Duodenal mucosa (tissue), 2 donors: ENCODE results near the gene PNMA1.

Experiments
- H3K27ac ChIP-seq: one replicate; pipeline ENCODE4 v1.7.0; 2013; ENCODE audit warnings: low read depth, low read length
- H3K27me3 ChIP-seq, 2 donors: one replicate each; pipeline ENCODE4 v1.7.0; 2013; ENCODE audit warnings: low read length in 2 of 2, control low read depth in 1 of 2; ENCODE audit not compliant: insufficient read depth in 2 of 2, control insufficient read depth in 1 of 2
- H3K36me3 ChIP-seq, 2 donors: one replicate each; pipeline ENCODE4 v1.7.0; 2013; ENCODE audit warnings: low read length in 2 of 2, control low read depth in 1 of 2; ENCODE audit not compliant: insufficient read depth in 2 of 2, control insufficient read depth in 1 of 2
- H3K4me1 ChIP-seq, 2 donors: one replicate each; pipeline ENCODE4 v1.7.0; 2013; ENCODE audit warnings: low read length in 2 of 2, control low read depth in 1 of 2; ENCODE audit not compliant: insufficient read depth in 2 of 2, control insufficient read depth in 1 of 2
- H3K4me3 ChIP-seq, 2 donors: one replicate each; pipeline ENCODE4 v1.7.0; 2013; ENCODE audit warnings: low read length in 2 of 2, low read depth in 1 of 2
- H3K9ac ChIP-seq, 2 donors: one replicate each; pipeline ENCODE4 v1.7.0; 2013; ENCODE audit warnings: low read length in 2 of 2, low read depth in 1 of 2
- H3K9me3 ChIP-seq, 2 donors: one replicate each; pipeline ENCODE4 v1.7.0; 2013; ENCODE audit warnings: low read length in 2 of 2, control low read depth in 1 of 2; ENCODE audit not compliant: control insufficient read depth in 1 of 2

Gene PNMA1

DNA sequence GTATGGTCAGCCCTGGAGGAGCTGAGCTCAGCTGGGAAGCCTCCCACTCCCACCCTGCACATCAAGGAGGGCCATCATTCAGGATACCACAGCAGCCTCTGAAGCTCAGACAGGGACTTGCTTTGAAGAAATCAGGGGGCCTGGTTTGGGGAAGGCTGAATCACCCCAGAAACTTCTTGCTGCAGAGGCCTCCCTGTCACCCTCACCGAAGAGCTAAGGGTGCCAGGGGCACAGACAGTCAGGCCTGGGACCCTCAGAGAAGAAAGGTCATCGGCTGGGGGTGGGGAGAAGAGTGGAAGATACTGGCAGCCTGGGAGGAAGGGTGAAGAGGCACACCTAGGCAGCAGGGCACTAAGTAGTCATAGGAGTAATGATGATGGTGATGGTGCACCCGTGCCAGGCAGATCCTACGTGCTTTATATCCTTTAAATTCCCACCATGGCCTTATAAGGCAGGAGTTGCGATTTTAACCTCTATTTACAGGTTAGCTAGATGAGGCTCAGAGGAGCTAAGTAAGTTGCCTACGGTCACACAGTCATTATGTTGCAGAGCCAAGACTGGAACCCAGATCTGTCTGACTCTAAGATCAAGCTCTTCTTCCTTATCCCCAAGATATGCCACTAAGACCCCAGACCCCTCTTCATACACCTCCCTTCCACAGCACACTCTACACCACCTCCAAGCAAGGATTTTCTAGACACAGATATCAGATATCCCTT lies 28.5 kb upstream of the PNMA1 start:
- H3K4me1 ChIP-seq: peaks cover 83 to 91% of the 10 kb centered on the region in 2 donors
- no peaks in the 10 kb centered on the region for H3K9me3 ChIP-seq
- peak overlapping the region; percentile 51 to 64 for H3K4me3 ChIP-seq
- peaks cover 6 to 23% of the 10 kb centered on the region in 2 donors for H3K36me3 ChIP-seq
- no peak overlapping the region for H3K27ac ChIP-seq
- H3K9ac ChIP-seq: peak overlapping the region; percentile 60 to 63
- H3K27me3 ChIP-seq: no peaks in the 10 kb centered on the region

DNA sequence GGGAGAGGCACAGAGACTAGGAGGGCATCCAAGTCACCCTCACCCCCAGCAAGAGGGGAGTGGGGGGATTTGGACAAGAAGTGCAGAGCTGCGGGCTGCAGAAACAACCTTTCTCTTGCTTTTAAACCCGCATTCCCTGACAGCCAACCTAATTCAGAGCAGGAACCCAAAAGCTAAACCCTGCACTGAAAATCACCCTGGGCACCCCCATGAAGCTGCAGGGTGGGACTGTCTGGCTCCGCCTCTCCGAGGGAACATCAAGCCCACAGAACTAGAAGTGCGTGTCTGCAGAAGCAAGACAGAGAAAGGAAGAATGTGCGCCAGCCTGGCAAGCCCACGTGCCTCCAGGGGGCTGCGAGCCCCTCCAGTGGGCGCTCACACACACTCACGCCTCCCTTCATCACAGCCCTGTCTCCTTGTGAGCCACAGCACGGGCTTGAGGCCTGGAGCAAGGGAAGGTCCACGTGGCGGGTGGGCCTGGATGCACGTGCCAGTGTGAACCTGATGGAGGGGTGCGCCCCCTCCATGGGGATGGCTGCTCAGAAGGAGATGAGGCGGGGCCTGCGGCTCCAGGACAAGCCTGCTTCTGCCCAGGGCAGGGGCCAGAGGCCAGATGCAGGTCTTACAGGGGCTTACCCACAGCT lies 27.8 kb upstream of the PNMA1 start:
- Histone ChIP-seq H3K27me3 (no peaks in the 10 kb centered on the region), H3K4me3 (peak overlapping the region; percentile 55 to 64), H3K4me1 (peaks cover 76 to 85% of the 10 kb centered on the region in 2 donors), H3K27ac (peak overlapping the region; percentile 86), H3K9ac (peak overlapping the region; percentile 63 to 73), H3K9me3 (no peaks in the 10 kb centered on the region), H3K36me3 (peaks cover 9 to 28% of the 10 kb centered on the region in 2 donors)

DNA sequence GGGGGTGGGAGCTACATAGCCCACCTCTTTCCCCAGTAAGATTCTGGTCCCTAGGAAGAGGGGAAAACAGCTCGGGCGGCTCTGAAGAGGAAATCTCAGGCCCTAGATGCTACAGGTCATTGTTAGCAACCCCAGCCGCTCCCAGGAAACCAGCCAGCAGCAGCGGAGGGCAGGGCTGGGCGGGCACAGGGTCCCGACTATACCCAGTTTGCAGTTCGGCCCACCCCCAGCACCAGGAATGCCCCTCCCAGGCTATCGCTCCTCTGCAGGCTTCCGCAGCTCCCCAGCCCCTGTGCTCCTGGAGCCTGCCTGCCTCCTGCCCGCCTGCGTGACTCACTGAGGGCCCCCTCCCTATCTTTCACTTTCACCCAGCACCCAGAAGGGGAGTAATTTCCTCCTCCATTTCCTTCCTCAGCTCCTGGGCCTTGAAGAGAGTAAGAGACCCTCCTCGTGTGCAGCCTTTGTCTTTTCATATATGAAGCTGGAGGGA lies 27.2 kb upstream of the PNMA1 start:
- Histone ChIP-seq H3K4me3 (peak overlapping the region; percentile 55 to 64), H3K36me3 (peaks cover 14 to 33% of the 10 kb centered on the region in 2 donors), H3K4me1 (peaks cover 71 to 79% of the 10 kb centered on the region in 2 donors)

DNA sequence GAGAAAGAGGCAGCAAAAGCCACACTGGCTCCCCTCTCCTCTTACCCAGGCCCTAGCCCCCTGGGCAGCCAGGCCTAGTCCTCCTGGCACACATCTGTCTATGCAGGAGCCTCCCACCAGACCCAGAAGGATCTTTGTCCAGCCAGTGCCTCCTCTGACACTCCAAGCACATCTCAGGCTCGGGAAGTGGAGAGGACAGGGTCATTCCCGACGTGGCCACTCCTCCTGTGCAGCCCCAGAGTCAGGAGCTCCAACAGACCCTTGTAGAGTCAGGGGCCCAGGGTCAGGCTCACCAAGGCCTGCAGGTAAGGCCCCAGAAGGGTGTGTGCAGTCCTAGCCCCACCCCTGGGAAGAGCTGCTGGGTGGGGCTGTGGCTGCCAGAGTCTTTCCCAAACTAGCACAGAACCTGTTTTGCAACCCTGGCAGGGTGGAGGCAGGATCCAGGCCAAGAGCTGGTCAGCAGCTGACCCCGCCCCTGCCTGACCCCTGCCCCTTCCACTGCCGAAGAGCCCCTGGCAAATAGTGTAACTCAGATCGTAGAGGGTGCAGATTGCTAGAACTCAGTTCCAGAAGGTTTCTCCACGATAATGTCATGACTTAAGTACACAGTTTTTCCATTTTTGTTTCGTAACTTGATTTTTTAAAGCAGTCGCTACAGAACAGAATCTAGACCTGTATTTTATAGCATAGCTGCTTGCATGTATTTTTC lies 26.6 kb upstream of the PNMA1 start:
- Histone ChIP-seq H3K27me3 (no peaks in the 10 kb centered on the region), H3K4me1 (peaks cover 64 to 72% of the 10 kb centered on the region in 2 donors), H3K36me3 (peaks cover 14 to 34% of the 10 kb centered on the region in 2 donors), H3K9me3 (no peaks in the 10 kb centered on the region), H3K27ac (peak overlapping the region; percentile 86), H3K9ac (peak overlapping the region; percentile 44 to 73), H3K4me3 (peak overlapping the region; percentile 55 to 64)

More for the DNA sequence above, 27.2 kb upstream of the PNMA1 start:
- H3K9ac ChIP-seq: peak overlapping the region; percentile 63 to 73
- H3K27me3 ChIP-seq: no peaks in the 10 kb centered on the region
- no peaks in the 10 kb centered on the region for H3K9me3 ChIP-seq
- peak overlapping the region; percentile 86 for H3K27ac ChIP-seq

DNA sequence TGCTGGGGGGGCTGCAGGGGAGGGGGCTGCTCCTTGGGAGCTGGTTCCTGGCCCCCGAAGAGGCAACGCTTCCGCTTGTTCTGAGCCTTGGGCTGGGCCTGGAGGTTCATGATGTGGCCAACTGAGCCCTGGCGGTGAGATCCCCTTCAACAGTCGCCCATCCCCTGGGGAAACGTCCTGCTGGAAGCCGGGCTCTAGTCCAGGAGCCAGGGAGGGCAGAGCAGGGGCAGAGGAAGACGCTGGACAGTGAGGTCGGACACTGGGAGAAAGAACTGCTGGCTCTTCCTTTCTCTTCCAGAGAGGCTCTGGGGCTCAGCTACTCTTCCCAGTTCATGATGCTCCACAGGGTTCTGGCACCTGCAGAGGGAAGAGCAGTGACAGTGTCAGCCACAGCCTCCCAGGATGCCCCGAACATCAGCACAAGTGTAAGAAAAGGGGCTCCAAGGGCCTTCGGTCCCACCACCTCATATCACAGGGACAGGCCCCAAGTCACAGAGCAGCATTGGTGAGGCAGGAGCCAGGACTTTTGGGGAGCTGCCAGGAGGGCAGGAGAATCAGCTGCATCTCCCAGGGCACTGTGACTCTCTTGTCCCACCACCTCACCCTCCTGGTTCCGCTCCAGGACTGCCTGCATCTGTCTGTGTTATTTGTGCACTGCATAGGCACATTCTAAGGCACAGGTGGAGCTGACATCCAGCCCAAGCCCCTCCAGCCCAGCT lies 25.9 kb upstream of the PNMA1 start:
- H3K4me3 ChIP-seq: peak overlapping the region; percentile 55 to 64
- peak overlapping the region; percentile 86 for H3K27ac ChIP-seq
- peak overlapping the region; percentile 44 to 73 for H3K9ac ChIP-seq
- H3K27me3 ChIP-seq: no peaks in the 10 kb centered on the region
- H3K36me3 ChIP-seq: peaks cover 17 to 39% of the 10 kb centered on the region in 2 donors
- H3K4me1 ChIP-seq: peaks cover 57 to 65% of the 10 kb centered on the region in 2 donors
- no peaks in the 10 kb centered on the region for H3K9me3 ChIP-seq

DNA sequence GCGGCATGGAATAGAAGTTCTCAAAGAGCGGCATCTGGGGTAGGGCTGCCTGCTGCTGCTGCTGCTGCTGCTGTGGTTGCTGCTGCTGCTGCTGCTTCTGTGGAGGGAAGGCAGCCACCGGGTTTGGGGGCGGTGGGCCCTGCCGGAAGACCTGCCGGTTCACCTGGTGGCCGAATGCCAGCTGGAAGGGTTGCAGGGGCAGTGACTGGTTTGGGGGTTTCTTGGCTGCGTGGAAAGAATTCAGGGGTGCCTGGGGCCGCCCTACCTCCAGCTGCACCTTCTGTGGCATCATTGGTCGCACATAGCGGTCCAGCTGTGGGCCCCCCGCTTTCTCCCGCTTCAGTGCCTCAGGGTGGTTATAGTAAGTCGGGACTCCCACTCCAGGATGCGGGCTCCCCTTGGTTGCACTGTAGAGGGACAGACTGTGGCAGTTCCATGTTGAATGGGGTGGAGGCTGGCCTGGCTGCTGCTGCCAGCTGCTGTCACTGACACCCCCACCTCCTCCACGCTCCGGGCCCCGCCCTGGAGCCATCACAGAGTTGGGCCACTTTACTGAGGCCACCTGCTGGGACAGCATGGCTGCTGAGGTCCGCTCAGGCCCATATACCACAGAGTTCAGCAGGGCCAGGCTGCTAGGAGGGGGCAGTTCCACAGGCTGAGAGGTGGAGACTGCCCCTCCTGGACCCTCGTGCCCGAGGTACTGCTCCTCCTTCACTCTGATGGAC lies 25.2 kb upstream of the PNMA1 start:
- no peaks in the 10 kb centered on the region for H3K27me3 ChIP-seq
- peak overlapping the region; percentile 6 for H3K27ac ChIP-seq
- H3K4me3 ChIP-seq: no peak overlapping the region
- H3K9me3 ChIP-seq: no peaks in the 10 kb centered on the region
- peaks cover 23 to 47% of the 10 kb centered on the region in 2 donors for H3K36me3 ChIP-seq
- peak overlapping the region in 1 of 2 donors; percentile 73 for H3K9ac ChIP-seq
- H3K4me1 ChIP-seq: peaks cover 50 to 58% of the 10 kb centered on the region in 2 donors

DNA sequence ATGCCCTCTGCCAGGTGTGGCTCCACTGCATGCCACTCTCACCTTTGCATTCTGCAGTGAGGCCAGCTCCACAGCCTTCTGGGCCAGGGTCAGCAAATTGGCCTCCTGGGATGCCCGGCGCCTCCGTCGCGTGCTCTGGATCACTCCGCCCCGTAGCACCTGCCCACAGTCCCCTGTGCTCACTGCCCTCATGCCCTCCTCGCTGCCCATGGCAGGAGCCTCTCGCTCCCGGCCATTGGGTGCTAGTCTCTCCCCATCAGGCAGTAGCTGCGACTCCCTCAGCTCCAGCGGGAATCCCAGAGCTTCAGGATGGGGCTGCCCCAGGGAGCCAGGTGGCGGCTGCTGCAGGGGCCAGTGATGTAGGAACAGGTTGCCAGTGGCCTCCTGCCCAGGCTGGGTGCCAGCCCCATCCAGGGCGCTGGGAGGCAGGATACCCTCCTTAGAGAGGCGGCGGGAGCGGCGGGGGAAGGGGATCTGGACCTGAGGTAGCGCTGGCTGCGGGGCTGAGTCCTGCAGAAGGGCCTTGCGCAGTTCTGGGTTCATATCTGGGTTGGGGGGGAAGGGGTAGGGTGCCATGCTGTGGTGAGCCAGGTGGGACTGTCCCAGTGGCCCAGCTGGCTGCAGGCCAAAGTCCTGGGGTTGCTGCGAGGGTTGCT lies 24.5 kb upstream of the PNMA1 start:
- H3K36me3 ChIP-seq: peaks cover 23 to 49% of the 10 kb centered on the region in 2 donors
- H3K27me3 ChIP-seq: no peaks in the 10 kb centered on the region
- H3K4me1 ChIP-seq: peaks cover 43 to 51% of the 10 kb centered on the region in 2 donors
- H3K4me3 ChIP-seq: no peak overlapping the region
- no peak overlapping the region for H3K27ac ChIP-seq
- no peaks in the 10 kb centered on the region for H3K9me3 ChIP-seq
- H3K9ac ChIP-seq: no peak overlapping the region

DNA sequence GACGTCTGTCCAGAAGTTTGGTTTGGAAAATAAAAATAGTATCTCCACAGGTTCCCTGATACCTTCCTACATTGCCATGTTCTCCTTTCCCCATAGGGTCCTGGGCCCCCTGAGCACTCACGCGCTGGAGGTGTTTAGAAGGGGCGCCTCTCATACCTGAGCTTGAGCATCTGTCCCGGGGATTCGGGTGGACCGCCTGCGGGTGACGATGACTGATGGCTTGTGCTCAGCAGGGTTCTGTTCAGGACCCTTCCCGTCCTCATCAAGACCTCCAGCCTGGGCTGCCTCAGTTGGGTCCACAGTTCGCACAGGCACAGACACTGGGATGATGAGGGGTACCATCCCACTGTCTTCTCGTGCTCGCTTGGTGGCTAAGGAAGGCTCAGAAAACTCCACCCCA lies 22.7 kb upstream of the PNMA1 start:
- H3K4me3 ChIP-seq: no peak overlapping the region
- H3K36me3 ChIP-seq: peaks cover 23 to 51% of the 10 kb centered on the region in 2 donors
- H3K9me3 ChIP-seq: no peaks in the 10 kb centered on the region
- H3K27ac ChIP-seq: no peak overlapping the region
- no peaks in the 10 kb centered on the region for H3K27me3 ChIP-seq
- peaks cover 25 to 33% of the 10 kb centered on the region in 2 donors for H3K4me1 ChIP-seq
- H3K9ac ChIP-seq: no peak overlapping the region

DNA sequence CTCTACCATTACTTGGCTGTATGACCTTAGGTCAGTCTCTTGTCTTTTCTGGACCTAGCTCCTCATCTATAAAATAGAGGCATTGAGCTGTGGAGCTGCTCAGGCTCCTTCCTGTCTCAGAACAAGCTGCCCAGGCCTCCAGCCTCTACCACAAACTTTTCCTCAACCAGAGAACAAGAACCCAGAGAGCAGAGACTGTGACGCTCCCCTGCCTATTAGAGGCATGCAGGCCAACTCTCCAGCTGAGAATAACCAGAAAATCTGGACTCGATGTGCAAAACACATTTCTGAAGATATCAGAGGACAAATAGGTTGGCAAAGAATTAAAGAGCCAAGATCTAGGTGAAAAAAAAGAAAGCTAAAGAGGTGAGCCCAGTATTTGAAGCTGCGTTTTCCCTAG lies 17.8 kb upstream of the PNMA1 start:
- H3K9ac ChIP-seq: no peak overlapping the region
- H3K27me3 ChIP-seq: no peaks in the 10 kb centered on the region
- no peaks in the 10 kb centered on the region for H3K9me3 ChIP-seq
- peaks cover 25 to 55% of the 10 kb centered on the region in 2 donors for H3K36me3 ChIP-seq
- H3K4me3 ChIP-seq: no peak overlapping the region
- no peak overlapping the region for H3K27ac ChIP-seq
- peaks cover 20 to 32% of the 10 kb centered on the region in 2 donors for H3K4me1 ChIP-seq
